HG03060 (cell line): ENCODE measurements around the gene SNX1.
"Not testable (repeated sequence)": the region's sequence is repeated elsewhere in the genome, so short reads cannot be mapped to it uniquely, and the experiment has no call there.

Experiments used
- ATAC-seq: cut with Tn5 transposase; IDR thresholded peaks from one replicate; pipeline ENCODE4 v1.9.1; 2021; ENCODE audit warnings: low read depth, moderate number of reproducible peaks; ENCODE audit not compliant: unreplicated experiment

SNX1 gene

GRCh38 chr15:64112073-64112772, 16.4 kb downstream of the SNX1 start:
- no peak for ATAC-seq

- no peak for ATAC-seq
Observed at GRCh38 chr15:64112904-64113303, 17.1 kb downstream of the SNX1 start.

- ATAC-seq: no peak
Observed at GRCh38 chr15:64117759-64118487, 22.1 kb downstream of the SNX1 start.

GRCh38 chr15:64120322-64120721, 24.5 kb downstream of the SNX1 start:
- not testable (repeated sequence) for ATAC-seq

- ATAC-seq: no peak
Observed at GRCh38 chr15:64121614-64122013, 25.8 kb downstream of the SNX1 start.

GRCh38 chr15:64122444-64122843, 26.7 kb downstream of the SNX1 start:
- ATAC-seq: no peak

GRCh38 chr15:64122936-64123351, 27.2 kb downstream of the SNX1 start:
- ATAC-seq: no peak

- no peak for ATAC-seq
Observed at GRCh38 chr15:64125978-64126377, 30.2 kb downstream of the SNX1 start.

GRCh38 chr15:64127521-64128270, 31.9 kb downstream of the SNX1 start:
- ATAC-seq: no peak

- ATAC-seq: no peak
Observed at GRCh38 chr15:64130159-64130558, 34.4 kb downstream of the SNX1 start.

- ATAC-seq: no peak
Observed at GRCh38 chr15:64131547-64131946, 35.8 kb downstream of the SNX1 start.

GRCh38 chr15:64132217-64132616, 36.4 kb downstream of the SNX1 start:
- no peak for ATAC-seq

GRCh38 chr15:64133623-64134344, 38.0 kb downstream of the SNX1 start:
- ATAC-seq: no peak

GRCh38 chr15:64134345-64134829, 38.6 kb downstream of the SNX1 start:
- no peak for ATAC-seq

- no peak for ATAC-seq
Observed at GRCh38 chr15:64136347-64136746, 40.6 kb downstream of the SNX1 start.

GRCh38 chr15:64137226-64137833, 41.5 kb downstream of the SNX1 start:
- no peak for ATAC-seq

GRCh38 chr15:64138331-64138941, 42.7 kb downstream of the SNX1 start:
- no peak for ATAC-seq

- no peak for ATAC-seq
Observed at GRCh38 chr15:64141798-64142512, 46.2 kb downstream of the SNX1 start.

GRCh38 chr15:64143276-64143675, 47.5 kb downstream of the SNX1 start:
- no peak for ATAC-seq
